RCC 7860 (cell line): ENCODE data around the gene ABCB11.
A peak's percentile ranks its signal among the peaks of the same experiment; 100 is the strongest.
"Not testable (repeated sequence)": the region's sequence is repeated elsewhere in the genome, so short reads cannot be mapped to it uniquely, and the experiment has no call there.

Source experiments
- DNase-seq: peaks from one replicate; pipeline ENCODE4 v3.0.0-alpha.2; 2015; ENCODE audit warnings: low spot score
- FAIRE-seq: peaks from 2 replicates; lab custom pipeline; 2012; peaks lifted over from hg19 to GRCh38; lab: Jason Lieb, UNC

Gene ABCB11

GRCh38 chr2:168903888-168904287, 127.2 kb downstream of the ABCB11 start:
- FAIRE-seq (no peak), DNase-seq (no peak)

- DNase-seq (no peak), FAIRE-seq (no peak)
Measured at GRCh38 chr2:168901003-168901402, 130.1 kb downstream of the ABCB11 start, which contains the start of gene G6PC2. Gene G6PC2 (plus strand): TSS chr2:168901291. CDS start chr2:168901332, 41 bp downstream.

GRCh38 chr2:168897449-168897848, 133.7 kb downstream of the ABCB11 start:
- FAIRE-seq (peak; percentile 98), DNase-seq (no peak)

GRCh38 chr2:168896783-168897182, 134.3 kb downstream of the ABCB11 start:
- no peak for DNase-seq
- FAIRE-seq, result no peak

GRCh38 chr2:168895771-168896170, 135.4 kb downstream of the ABCB11 start:
- DNase-seq (no peak), FAIRE-seq (no peak)

- no peak for DNase-seq
- no peak for FAIRE-seq
Measured at GRCh38 chr2:168894720-168895119, 136.4 kb downstream of the ABCB11 start.

GRCh38 chr2:168894101-168894500, 137.0 kb downstream of the ABCB11 start:
- DNase-seq (no peak), FAIRE-seq (no peak)

- FAIRE-seq, result no peak
- no peak for DNase-seq
Measured at GRCh38 chr2:168892327-168892726, 138.8 kb downstream of the ABCB11 start.

- FAIRE-seq, result peak; percentile 87
- peak; percentile 87 for DNase-seq
Measured at GRCh38 chr2:168890006-168890782, 140.9 kb downstream of the ABCB11 start, which contains the start of gene SPC25. Gene SPC25 (minus strand): TSS chr2:168890430. CDS start chr2:168889519, 911 bp downstream.

- no peak for FAIRE-seq
- no peak for DNase-seq
Measured at GRCh38 chr2:168889635-168890005, 141.5 kb downstream of the ABCB11 start.

- DNase-seq, result peak; percentile 33
- FAIRE-seq, result peak; percentile 58
Measured at GRCh38 chr2:168884975-168885374, 146.1 kb downstream of the ABCB11 start.

- FAIRE-seq, DNase-seq: not testable (repeated sequence)
Measured at GRCh38 chr2:168882163-168882562, 149.0 kb downstream of the ABCB11 start.

GRCh38 chr2:168874368-168875054, 156.6 kb downstream of the ABCB11 start:
- no peak for FAIRE-seq
- DNase-seq, result no peak

GRCh38 chr2:168870824-168871223, 160.3 kb downstream of the ABCB11 start:
- not testable (repeated sequence) for FAIRE-seq, DNase-seq
